Fibroblast of skin of abdomen (primary cell): ENCODE data around the gene GPR63.

Experiments
- DNase-seq: peaks from one replicate; pipeline ENCODE4 v3.0.0-alpha.2; 2013

GPR63 gene

GRCh38 chr6:96755096-96755495, 82.2 kb downstream of the GPR63 start:
- DNase-seq: no peak

- no peak for DNase-seq
These were observed 87.4 kb downstream of the GPR63 start for GRCh38 chr6:96749891-96750290.
